HG02938 (cell line): ENCODE data around the gene FAM120B.

Source experiments
- ATAC-seq: cut with Tn5 transposase; IDR thresholded peaks from one replicate; pipeline ENCODE4 v1.9.1; 2021; ENCODE audit warnings: mild to moderate bottlenecking, moderate library complexity; ENCODE audit not compliant: unreplicated experiment

The FAM120B gene

GRCh38 chr6:170451762-170452651 lies 145.4 kb downstream of the FAM120B start:
- no peak for ATAC-seq

GRCh38 chr6:170452767-170453545 lies 146.4 kb downstream of the FAM120B start:
- ATAC-seq = no peak

- ATAC-seq = no peak
Observed at GRCh38 chr6:170453586-170454511, 147.3 kb downstream of the FAM120B start.

GRCh38 chr6:170454512-170455285 lies 148.1 kb downstream of the FAM120B start:
- no peak for ATAC-seq

GRCh38 chr6:170455335-170455979 lies 148.9 kb downstream of the FAM120B start:
- ATAC-seq = no peak

- no peak for ATAC-seq
Observed at GRCh38 chr6:170456334-170456733, 149.8 kb downstream of the FAM120B start.
